CD8-positive, alpha-beta memory T cell (primary cell): Measurements from ENCODE around the gene KIF16B. TPM values are rescaled to one million over a fixed set of nuclear protein-coding genes. Genes with fewer than 3 reads are reported as not detected.
"Not testable (repeated sequence)": the region's sequence is repeated elsewhere in the genome, so short reads cannot be mapped to it uniquely, and the experiment has no call there.

ENCODE experiments used
- CTCF ChIA-PET: fragments of 350-600 bp; sonication (Branson Sonifier 250); formaldehyde crosslinking; loops from one replicate; lab custom pipeline; 2021; ENCODE audit warnings: antibody characterized with exemption; lab: Charles Lee
- POLR2A ChIA-PET: fragments of 350-600 bp; sonication (Branson Sonifier 250); formaldehyde crosslinking; loops from one replicate; lab custom pipeline; 2021; ENCODE audit warnings: antibody characterized with exemption; lab: Charles Lee
- DNase-seq, 5 donors: peaks; one replicate each; pipeline versions ENCODE4 v3.0.0 to v3.0.0-alpha.2; 2020 to 2022; ENCODE audit warnings: mixed read lengths in 1 of 5
- H3K27ac ChIP-seq: one replicate; pipeline ENCODE4 v1.7.0; 2013; ENCODE audit warnings: low read depth, mild to moderate bottlenecking, low read length, moderate library complexity
- H3K27me3 ChIP-seq: 2 replicates; pipeline ENCODE4 v1.7.0; 2013; ENCODE audit warnings: low read length, mild to moderate bottlenecking; ENCODE audit not compliant: insufficient read depth, poor library complexity, severe bottlenecking
- H3K36me3 ChIP-seq: 2 replicates; pipeline ENCODE4 v1.7.0; 2013; ENCODE audit warnings: mild to moderate bottlenecking, low read length, moderate library complexity; ENCODE audit not compliant: insufficient read depth
- H3K4me1 ChIP-seq: 2 replicates; pipeline ENCODE4 v1.7.0; 2013; ENCODE audit warnings: mild to moderate bottlenecking, low read length, moderate library complexity; ENCODE audit not compliant: insufficient read depth
- H3K4me3 ChIP-seq: 2 replicates; pipeline ENCODE4 v1.7.0; 2013; ENCODE audit warnings: mild to moderate bottlenecking, low read length
- H3K9me3 ChIP-seq: 2 replicates; pipeline ENCODE4 v1.7.0; 2013; ENCODE audit warnings: mild to moderate bottlenecking, low read length
- H3K27ac Mint-ChIP-seq, 8 donors: one replicate each; pipeline ENCODE4 v1.8.0; 2020 to 2021; ENCODE audit warnings: mixed read lengths in 8 of 8, mild to moderate bottlenecking in 6 of 8, inconsistent platforms in 3 of 8, moderate library complexity in 3 of 8
- H3K27me3 Mint-ChIP-seq, 2 donors: one replicate each; pipeline ENCODE4 v1.8.0; 2020 to 2021; ENCODE audit warnings: mixed read lengths in 2 of 2, mild to moderate bottlenecking in 1 of 2, moderate library complexity in 1 of 2
- H3K36me3 Mint-ChIP-seq, 3 donors: one replicate each; pipeline ENCODE4 v1.8.0; 2020 to 2021; ENCODE audit warnings: mixed read lengths in 3 of 3, inconsistent platforms in 1 of 3, mild to moderate bottlenecking in 1 of 3
- H3K4me1 Mint-ChIP-seq, 3 donors: one replicate each; pipeline ENCODE4 v1.8.0; 2020 to 2021; ENCODE audit warnings: mixed read lengths in 3 of 3, inconsistent platforms in 1 of 3, mild to moderate bottlenecking in 1 of 3
- H3K4me3 Mint-ChIP-seq, 7 donors: one replicate each; pipeline ENCODE4 v1.8.0; 2020 to 2021; ENCODE audit warnings: mixed read lengths in 7 of 7, mild to moderate bottlenecking in 6 of 7, moderate library complexity in 4 of 7, inconsistent platforms in 2 of 7
- H3K9me3 Mint-ChIP-seq, 5 donors: one replicate each; pipeline ENCODE4 v1.8.0; 2020 to 2022; ENCODE audit warnings: mixed read lengths in 5 of 5, mild to moderate bottlenecking in 3 of 5, moderate library complexity in 2 of 5, inconsistent platforms in 1 of 5
- polyA plus RNA-seq: library from polyadenylated mRNA; unstranded; fragments of 300-500 nt; fragmentation: Illumina TruSeq; gene quantifications from one replicate; pipeline ENCODE4 v1.2.3, GENCODE V29; 2021
- total RNA-seq, 2 experiments: library from RNA; stranded (reverse); gene quantifications; one replicate each; pipeline ENCODE4 v1.2.3, GENCODE V29; 2021

The KIF16B gene
- total and polyA plus RNA-seq, 3 experiments from 2014 or later: 3.2 to 6.0 (median 3.4) TPM

DNA sequence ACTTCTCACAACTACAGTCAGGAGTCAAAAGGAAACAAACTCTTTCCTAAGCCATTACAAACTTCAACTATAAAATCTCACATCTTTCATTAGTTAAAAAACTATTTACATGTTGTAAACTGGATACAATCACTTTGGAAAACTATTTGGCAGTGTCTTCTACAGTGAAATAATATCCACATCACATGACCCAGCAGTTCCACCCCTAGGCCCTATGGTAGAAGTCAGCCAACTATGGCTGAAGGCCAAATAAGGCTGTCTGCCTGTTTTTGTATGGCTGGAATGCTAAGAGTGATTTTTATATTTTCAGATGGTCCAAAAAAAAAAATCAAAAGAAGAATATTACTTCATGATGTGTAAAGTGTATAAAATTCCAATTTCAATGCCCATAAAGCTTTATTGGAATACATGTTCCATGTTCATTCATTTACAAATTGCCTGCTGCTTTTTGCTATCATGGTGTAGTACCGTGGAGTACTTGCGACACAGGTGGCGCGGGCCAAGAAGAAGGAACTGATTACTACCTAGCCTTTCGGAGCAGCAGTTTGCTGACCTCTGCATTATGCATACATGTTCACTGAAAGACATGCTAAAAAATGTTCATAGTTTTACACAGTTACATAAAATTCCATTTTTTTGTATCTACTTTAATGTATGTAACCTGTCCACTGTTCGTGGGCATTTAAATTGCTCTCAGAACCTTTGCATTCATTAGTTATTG is 129.0 kb downstream of the KIF16B start:
- peaks cover 2 to 21% (median 16%) of the 10 kb centered on the region in 3 donors for H3K36me3 Mint-ChIP-seq
- Histone ChIP-seq H3K27ac (no peak overlapping the region), H3K4me1 (no peaks in the 10 kb centered on the region), H3K36me3 (no peaks in the 10 kb centered on the region), H3K27me3 (no peaks in the 10 kb centered on the region), H3K4me3 (no peak overlapping the region), H3K9me3 (no peaks in the 10 kb centered on the region)
- ChIA-PET POLR2A (no interaction called here), CTCF (no interaction called here)
- DNase-seq: no peak
- H3K27me3 Mint-ChIP-seq: no peaks in the 10 kb centered on the region
- H3K9me3 Mint-ChIP-seq: peaks cover 0 to 6% (median 2%) of the 10 kb centered on the region in 5 donors
- H3K4me3 Mint-ChIP-seq: no peak overlapping the region
- peaks cover 0 to 18% (median 12%) of the 10 kb centered on the region in 3 donors for H3K4me1 Mint-ChIP-seq
- no peak overlapping the region for H3K27ac Mint-ChIP-seq

- Histone ChIP-seq H3K36me3 (no peaks in the 10 kb centered on the region), H3K27ac (no peak overlapping the region), H3K9me3 (no peaks in the 10 kb centered on the region), H3K4me1 (no peaks in the 10 kb centered on the region), H3K27me3 (no peaks in the 10 kb centered on the region), H3K4me3 (no peak overlapping the region)
- Mint-ChIP-seq H3K27me3 (no peaks in the 10 kb centered on the region), H3K4me3 (no peak overlapping the region), H3K4me1 (peaks cover 0 to 20% (median 10%) of the 10 kb centered on the region in 3 donors), H3K27ac (no peak overlapping the region), H3K9me3 (peaks cover 0 to 6% (median 2%) of the 10 kb centered on the region in 5 donors), H3K36me3 (peaks cover 4 to 24% (median 23%) of the 10 kb centered on the region in 3 donors)
- POLR2A ChIA-PET: no interaction called here
- no peak for DNase-seq
- CTCF ChIA-PET: no interaction called here
Observed at GRCh38 chr20:16441546-16442164, 131.6 kb downstream of the KIF16B start.

- Mint-ChIP-seq H3K4me3 (no peak overlapping the region), H3K27me3 (no peaks in the 10 kb centered on the region), H3K27ac (no peak overlapping the region), H3K9me3 (peaks cover 0 to 6% (median 2%) of the 10 kb centered on the region in 5 donors), H3K4me1 (peaks cover 0 to 20% (median 10%) of the 10 kb centered on the region in 3 donors), H3K36me3 (peaks cover 2 to 27% (median 23%) of the 10 kb centered on the region in 3 donors)
- Histone ChIP-seq H3K4me1 (no peaks in the 10 kb centered on the region), H3K27me3 (no peaks in the 10 kb centered on the region), H3K4me3 (no peak overlapping the region), H3K36me3 (no peaks in the 10 kb centered on the region), H3K9me3 (no peaks in the 10 kb centered on the region), H3K27ac (no peak overlapping the region)
- no peak for DNase-seq
- ChIA-PET CTCF (no interaction called here), POLR2A (no interaction called here)
Observed at GRCh38 chr20:16440686-16441085, 132.6 kb downstream of the KIF16B start.

GRCh38 chr20:16439540-16439939 is 133.7 kb downstream of the KIF16B start:
- H3K4me3 Mint-ChIP-seq, H3K36me3 ChIP-seq, POLR2A ChIA-PET, H3K9me3 Mint-ChIP-seq, H3K4me3 ChIP-seq, H3K27me3 Mint-ChIP-seq, CTCF ChIA-PET, H3K27me3 ChIP-seq, H3K9me3 ChIP-seq, H3K27ac ChIP-seq, DNase-seq, H3K4me1 ChIP-seq: not testable (repeated sequence)
- Mint-ChIP-seq H3K27ac (peak overlapping the region in 1 of 8 donors; percentile 71), H3K4me1 (peaks cover 0 to 20% (median 10%) of the 10 kb centered on the region in 3 donors), H3K36me3 (peaks cover 2 to 27% (median 23%) of the 10 kb centered on the region in 3 donors)

DNA sequence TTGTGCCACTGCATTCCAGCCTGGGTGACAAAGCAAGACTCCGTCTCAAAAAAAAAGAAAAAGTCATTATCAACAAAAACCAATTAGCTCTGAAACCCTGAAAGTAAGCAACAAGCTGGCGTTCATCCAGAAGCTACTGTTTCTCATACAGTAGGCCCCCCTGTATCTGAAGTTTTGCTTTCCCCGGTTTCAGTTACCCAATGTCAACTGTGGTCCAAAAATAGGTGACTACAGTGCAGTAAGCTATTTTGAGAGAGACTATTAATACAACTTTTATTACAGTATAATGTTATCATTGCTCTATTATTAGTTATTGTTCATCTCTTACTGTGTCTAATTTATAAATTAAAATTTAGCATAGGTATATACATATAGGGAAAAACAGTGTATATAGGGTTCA is 135.1 kb downstream of the KIF16B start:
- no peak overlapping the region for H3K4me3 ChIP-seq

GRCh38 chr20:16437387-16437996 is 135.8 kb downstream of the KIF16B start:
- H3K4me1 ChIP-seq: no peaks in the 10 kb centered on the region
- no peak overlapping the region for H3K27ac ChIP-seq
- no peak overlapping the region for H3K4me3 Mint-ChIP-seq
- ChIA-PET CTCF (no interaction called here), POLR2A (no interaction called here)
- no peak overlapping the region for H3K27ac Mint-ChIP-seq
- H3K9me3 ChIP-seq: no peaks in the 10 kb centered on the region
- H3K4me3 ChIP-seq: no peak overlapping the region
- H3K4me1 Mint-ChIP-seq: peaks cover 0 to 20% (median 10%) of the 10 kb centered on the region in 3 donors
- no peaks in the 10 kb centered on the region for H3K36me3 ChIP-seq
- H3K36me3 Mint-ChIP-seq: peaks cover 2 to 26% (median 23%) of the 10 kb centered on the region in 3 donors
- peaks cover 0 to 6% (median 2%) of the 10 kb centered on the region in 5 donors for H3K9me3 Mint-ChIP-seq
- no peaks in the 10 kb centered on the region for H3K27me3 ChIP-seq
- DNase-seq: no peak
- no peaks in the 10 kb centered on the region for H3K27me3 Mint-ChIP-seq

More for the DNA sequence above, 135.1 kb downstream of the KIF16B start:
- Histone ChIP-seq H3K27me3 (no peaks in the 10 kb centered on the region), H3K36me3 (no peaks in the 10 kb centered on the region), H3K27ac (no peak overlapping the region), H3K4me1 (no peaks in the 10 kb centered on the region), H3K9me3 (no peaks in the 10 kb centered on the region)
- Mint-ChIP-seq H3K9me3 (peaks cover 0 to 6% (median 2%) of the 10 kb centered on the region in 5 donors), H3K27ac (no peak overlapping the region), H3K4me3 (no peak overlapping the region), H3K36me3 (peaks cover 2 to 27% (median 23%) of the 10 kb centered on the region in 3 donors), H3K4me1 (peaks cover 0 to 20% (median 10%) of the 10 kb centered on the region in 3 donors), H3K27me3 (no peaks in the 10 kb centered on the region)
- DNase-seq: no peak
- ChIA-PET POLR2A (no interaction called here), CTCF (no interaction called here)

- Histone ChIP-seq H3K27ac (no peak overlapping the region), H3K4me3 (no peak overlapping the region), H3K36me3 (no peaks in the 10 kb centered on the region), H3K4me1 (no peaks in the 10 kb centered on the region), H3K27me3 (no peaks in the 10 kb centered on the region), H3K9me3 (no peaks in the 10 kb centered on the region)
- Mint-ChIP-seq H3K4me1 (peaks cover 0 to 2% (median 0%) of the 10 kb centered on the region in 3 donors), H3K36me3 (peaks cover 6 to 30% (median 10%) of the 10 kb centered on the region in 3 donors), H3K9me3 (peaks cover 0 to 2% (median 0%) of the 10 kb centered on the region in 5 donors), H3K27ac (no peak overlapping the region), H3K27me3 (no peaks in the 10 kb centered on the region), H3K4me3 (no peak overlapping the region)
- POLR2A ChIA-PET: no interaction called here
- CTCF ChIA-PET: no interaction called here
- DNase-seq: peak in 3 of 5 donors; percentile 1 to 46 (median 4)
Observed at GRCh38 chr20:16434062-16434664, 139.1 kb downstream of the KIF16B start.

- Histone ChIP-seq H3K36me3 (no peaks in the 10 kb centered on the region), H3K4me1 (no peaks in the 10 kb centered on the region), H3K4me3 (no peak overlapping the region), H3K9me3 (no peaks in the 10 kb centered on the region), H3K27ac (no peak overlapping the region), H3K27me3 (no peaks in the 10 kb centered on the region)
- Mint-ChIP-seq H3K27me3 (no peaks in the 10 kb centered on the region), H3K4me3 (no peak overlapping the region), H3K36me3 (peaks cover 4 to 31% (median 10%) of the 10 kb centered on the region in 3 donors), H3K9me3 (peaks cover 0 to 2% (median 0%) of the 10 kb centered on the region in 5 donors), H3K4me1 (no peaks in the 10 kb centered on the region), H3K27ac (no peak overlapping the region)
- CTCF ChIA-PET: no interaction called here
- no peak for DNase-seq
- POLR2A ChIA-PET: no interaction called here
Observed at GRCh38 chr20:16433293-16433580, 140.0 kb downstream of the KIF16B start.
